GDM1 (cell line): ENCODE data around the gene GPR180.

Experiments
- DNase-seq: peaks from one replicate; lab custom pipeline; 2025; lab: John Stamatoyannopoulos, UW

The GPR180 gene

GRCh38 chr13:94601446-94602431 lies at the start of gene GPR180:
Gene GPR180, plus strand, starts transcription at chr13:94601857. Its CDS starts 71 bp downstream, at chr13:94601928.
- DNase-seq: peak; percentile 99

GRCh38 chr13:94552095-94552494 lies 49.6 kb upstream of the GPR180 start:
- DNase-seq: no peak

- no peak for DNase-seq
Observed at GRCh38 chr13:94553766-94554165, 47.9 kb upstream of the GPR180 start.

GRCh38 chr13:94556041-94556440 lies 45.6 kb upstream of the GPR180 start:
- no peak for DNase-seq

- DNase-seq: no peak
Observed at GRCh38 chr13:94556621-94557020, 45.0 kb upstream of the GPR180 start.

GRCh38 chr13:94557684-94558235 lies 43.9 kb upstream of the GPR180 start:
- DNase-seq: no peak

GRCh38 chr13:94558716-94559115 lies 42.9 kb upstream of the GPR180 start:
- DNase-seq: no peak

GRCh38 chr13:94559222-94559795 lies 42.3 kb upstream of the GPR180 start:
- no peak for DNase-seq

GRCh38 chr13:94560116-94560515 lies 41.5 kb upstream of the GPR180 start:
- no peak for DNase-seq

GRCh38 chr13:94561126-94561525 lies 40.5 kb upstream of the GPR180 start:
- DNase-seq: no peak

GRCh38 chr13:94567581-94567980 lies 34.1 kb upstream of the GPR180 start:
- no peak for DNase-seq

- no peak for DNase-seq
Observed at GRCh38 chr13:94568443-94568842, 33.2 kb upstream of the GPR180 start.

GRCh38 chr13:94569615-94570014 lies 32.0 kb upstream of the GPR180 start:
- no peak for DNase-seq

GRCh38 chr13:94579063-94579462 lies 22.6 kb upstream of the GPR180 start:
- DNase-seq: no peak

GRCh38 chr13:94583926-94584325 lies 17.7 kb upstream of the GPR180 start:
- no peak for DNase-seq

GRCh38 chr13:94585543-94586101 lies 16.0 kb upstream of the GPR180 start:
- DNase-seq: no peak

GRCh38 chr13:94586371-94586770 lies 15.3 kb upstream of the GPR180 start:
- no peak for DNase-seq

GRCh38 chr13:94588541-94588940 lies 13.1 kb upstream of the GPR180 start:
- no peak for DNase-seq

- DNase-seq: no peak
Observed at GRCh38 chr13:94590744-94591143, 10.9 kb upstream of the GPR180 start.

GRCh38 chr13:94595001-94595949 lies 6.4 kb upstream of the GPR180 start:
- no peak for DNase-seq

GRCh38 chr13:94595950-94596574 lies 5.6 kb upstream of the GPR180 start, which contains the start of gene TGDS:
Gene TGDS, minus strand, starts transcription at chr13:94596152. Its CDS starts 16 bp downstream, at chr13:94596136.
- peak; percentile 95 for DNase-seq
